T-helper 17 cell (primary cell): Measurements from ENCODE around the gene BCLAF1. TPM values are rescaled to one million over a fixed set of nuclear protein-coding genes. Genes with fewer than 3 reads are reported as not detected.
A peak's percentile ranks its signal among the peaks of the same experiment; 100 is the strongest.
"Not testable (repeated sequence)": the region's sequence is repeated elsewhere in the genome, so short reads cannot be mapped to it uniquely, and the experiment has no call there.

Source experiments
- ATAC-seq: fragments of 150-1000 bp; cut with Tn5 transposase; 2 replicates; pipeline ENCODE4 v1.10.0; 2021; ENCODE audit warnings: mild to moderate bottlenecking, moderate library complexity
- DNase-seq, 3 donors: peaks; one replicate each; pipeline versions ENCODE4 v3.0.0 to v3.0.0-alpha.2; 2020 to 2021
- H3K9me3 ChIP-seq: one replicate; pipeline ENCODE4 v1.7.0; 2013; ENCODE audit warnings: low read length, mild to moderate bottlenecking; ENCODE audit not compliant: control insufficient read depth, poor library complexity, severe bottlenecking
- H3K27ac Mint-ChIP-seq: one replicate; pipeline ENCODE4 v1.8.0; 2022; ENCODE audit warnings: mild to moderate bottlenecking, moderate library complexity, mixed read lengths
- H3K27me3 Mint-ChIP-seq: one replicate; pipeline ENCODE4 v1.8.0; 2022; ENCODE audit warnings: mixed read lengths
- H3K36me3 Mint-ChIP-seq: one replicate; pipeline ENCODE4 v1.8.0; 2022; ENCODE audit warnings: low read depth, mixed read lengths
- H3K4me1 Mint-ChIP-seq: one replicate; pipeline ENCODE4 v1.8.0; 2022; ENCODE audit warnings: mild to moderate bottlenecking, mixed read lengths
- H3K4me3 Mint-ChIP-seq: one replicate; pipeline ENCODE4 v1.8.0; 2022; ENCODE audit warnings: mild to moderate bottlenecking, moderate library complexity, mixed read lengths
- total RNA-seq, 4 donors: library from RNA in 2 of 4; stranded (reverse) in 2 of 4; gene quantifications; one replicate each; pipeline ENCODE4 v1.2.3 and lab custom pipeline; 2022 to 2026

Gene BCLAF1
- total RNA-seq, 2 donors from 2014 or later, result 492 to 543 TPM

GRCh38 chr6:136323431-136324112 is 33.9 kb upstream of the BCLAF1 start:
- H3K9me3 ChIP-seq, result no peaks in the 10 kb centered on the region
- Mint-ChIP-seq H3K27me3 (peaks cover 13% of the 10 kb centered on the region), H3K36me3 (no peaks in the 10 kb centered on the region), H3K4me3 (no peak overlapping the region), H3K4me1 (no peaks in the 10 kb centered on the region), H3K27ac (no peak overlapping the region)
- no peak for ATAC-seq
- no peak for DNase-seq

DNA sequence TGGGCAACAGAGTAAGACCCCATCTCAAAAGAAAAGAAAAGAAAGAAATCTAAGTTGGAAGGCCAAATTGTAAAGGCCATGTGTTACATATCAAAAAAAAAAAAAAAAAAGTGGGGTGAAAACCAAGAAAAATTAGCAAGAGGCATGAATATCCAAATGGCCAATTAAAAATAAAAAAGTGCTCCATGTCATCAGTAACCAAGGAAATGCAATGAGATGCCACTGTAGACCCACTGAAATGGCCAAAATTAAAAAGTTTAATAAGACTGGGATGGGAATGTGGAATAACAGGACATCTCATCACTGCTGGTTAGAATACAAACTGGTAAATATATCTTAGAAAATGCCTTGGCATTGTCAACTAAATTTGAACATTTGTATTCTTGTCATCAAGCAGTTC is 30.1 kb upstream of the BCLAF1 start:
- H3K27me3 Mint-ChIP-seq, result peaks cover 23% of the 10 kb centered on the region
- no peak overlapping the region for H3K4me3 Mint-ChIP-seq
- no peak overlapping the region for H3K27ac Mint-ChIP-seq
- H3K36me3 Mint-ChIP-seq, result no peaks in the 10 kb centered on the region
- H3K4me1 Mint-ChIP-seq, result no peaks in the 10 kb centered on the region
- no peak for ATAC-seq
- DNase-seq, result no peak
- H3K9me3 ChIP-seq, result no peaks in the 10 kb centered on the region

DNA sequence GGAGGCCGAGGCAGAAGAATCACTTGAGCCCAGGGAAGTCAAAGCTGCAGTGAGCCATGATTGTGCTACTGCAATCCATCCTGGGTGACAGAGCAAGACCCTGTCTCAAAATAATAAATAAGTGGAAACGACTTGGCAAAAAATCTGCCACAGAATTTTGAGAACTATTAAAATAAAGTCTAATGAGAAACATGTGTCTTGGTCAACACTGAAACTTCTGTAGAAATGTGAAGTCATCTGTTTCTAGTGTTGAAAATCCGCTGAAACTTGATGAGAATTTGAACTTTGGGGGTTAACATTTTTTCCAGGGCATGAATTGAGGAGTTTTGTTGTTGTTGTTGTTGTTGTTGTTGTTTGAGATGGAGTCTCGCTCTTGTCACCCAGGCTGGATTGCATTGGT is 29.0 kb upstream of the BCLAF1 start:
- H3K9me3 ChIP-seq, result no peaks in the 10 kb centered on the region
- DNase-seq (no peak), ATAC-seq (no peak)
- peaks cover 26% of the 10 kb centered on the region for H3K27me3 Mint-ChIP-seq
- no peaks in the 10 kb centered on the region for H3K36me3 Mint-ChIP-seq
- no peak overlapping the region for H3K4me3 Mint-ChIP-seq
- no peaks in the 10 kb centered on the region for H3K4me1 Mint-ChIP-seq
- no peak overlapping the region for H3K27ac Mint-ChIP-seq

DNA sequence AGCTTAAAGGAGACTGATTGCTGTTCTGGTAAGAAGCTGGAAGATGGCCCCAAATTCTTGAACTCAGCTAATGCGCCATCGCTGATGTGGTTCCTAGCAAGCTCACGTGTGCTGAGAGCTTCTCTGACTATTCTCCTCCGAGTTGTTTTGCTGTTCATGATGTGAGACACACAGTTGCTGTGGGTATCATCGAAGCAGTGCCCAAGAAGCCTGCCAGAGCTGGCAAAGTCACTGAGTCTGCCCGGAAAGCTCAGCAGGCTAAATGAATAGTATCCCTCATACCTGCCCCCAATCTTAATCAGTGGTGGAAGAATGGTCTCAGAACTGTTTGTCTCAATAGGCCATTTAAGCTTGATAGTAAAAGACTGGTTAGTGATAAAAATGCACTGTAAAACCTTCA is 28.3 kb upstream of the BCLAF1 start:
- H3K27me3 Mint-ChIP-seq, result peaks cover 26% of the 10 kb centered on the region
- no peaks in the 10 kb centered on the region for H3K9me3 ChIP-seq

DNA sequence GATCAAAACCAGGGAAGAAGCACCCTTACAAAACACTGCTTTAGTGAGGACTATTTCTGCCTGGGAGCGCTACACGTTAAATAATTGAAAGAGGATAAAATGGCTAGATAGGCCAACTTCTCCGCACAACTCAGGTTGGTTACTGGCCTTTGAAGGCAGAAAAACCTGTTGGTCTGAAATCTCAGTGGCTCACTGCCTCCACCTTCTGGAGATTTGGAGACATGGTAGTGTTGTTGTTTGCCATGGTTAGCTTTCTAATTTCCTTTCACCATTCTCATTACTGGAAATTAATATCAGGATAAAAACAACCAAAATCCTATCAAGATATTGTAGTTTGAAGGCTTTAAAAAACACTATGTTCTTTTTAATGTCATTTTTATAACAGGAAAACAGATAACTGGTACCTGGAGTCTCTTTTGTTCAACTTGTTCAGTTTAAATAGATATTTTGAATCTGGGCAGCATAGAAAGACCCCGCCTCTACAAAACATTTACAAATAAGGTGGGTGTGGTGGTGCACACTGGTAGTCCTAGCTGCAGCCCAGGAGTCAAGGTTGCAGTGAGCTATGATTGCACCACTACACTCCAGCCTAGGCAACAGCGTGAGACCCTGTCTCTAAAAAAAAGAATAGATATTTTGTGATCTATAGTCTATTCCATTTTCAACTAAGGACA is 27.5 kb upstream of the BCLAF1 start:
- H3K4me3 Mint-ChIP-seq, result no peak overlapping the region
- peaks cover 28% of the 10 kb centered on the region for H3K27me3 Mint-ChIP-seq
- H3K27ac Mint-ChIP-seq, result no peak overlapping the region
- no peaks in the 10 kb centered on the region for H3K36me3 Mint-ChIP-seq
- H3K4me1 Mint-ChIP-seq, result no peaks in the 10 kb centered on the region
- H3K9me3 ChIP-seq, result no peaks in the 10 kb centered on the region
- peak in 2 of 3 donors; percentile 31 to 48 for DNase-seq
- ATAC-seq, result peak; percentile 91

More for the DNA sequence above, 28.3 kb upstream of the BCLAF1 start:
- H3K4me3 Mint-ChIP-seq, result no peak overlapping the region
- H3K27ac Mint-ChIP-seq, result no peak overlapping the region
- DNase-seq (no peak), ATAC-seq (no peak)
- H3K36me3 Mint-ChIP-seq, result no peaks in the 10 kb centered on the region
- no peaks in the 10 kb centered on the region for H3K4me1 Mint-ChIP-seq

- no peak overlapping the region for H3K4me3 Mint-ChIP-seq
- peaks cover 30% of the 10 kb centered on the region for H3K27me3 Mint-ChIP-seq
- no peaks in the 10 kb centered on the region for H3K9me3 ChIP-seq
- no peak overlapping the region for H3K27ac Mint-ChIP-seq
- ATAC-seq, result no peak
- no peak for DNase-seq
- H3K4me1 Mint-ChIP-seq, result no peaks in the 10 kb centered on the region
- H3K36me3 Mint-ChIP-seq, result no peaks in the 10 kb centered on the region
These were observed 25.9 kb upstream of the BCLAF1 start for GRCh38 chr6:136315594-136315993.

DNA sequence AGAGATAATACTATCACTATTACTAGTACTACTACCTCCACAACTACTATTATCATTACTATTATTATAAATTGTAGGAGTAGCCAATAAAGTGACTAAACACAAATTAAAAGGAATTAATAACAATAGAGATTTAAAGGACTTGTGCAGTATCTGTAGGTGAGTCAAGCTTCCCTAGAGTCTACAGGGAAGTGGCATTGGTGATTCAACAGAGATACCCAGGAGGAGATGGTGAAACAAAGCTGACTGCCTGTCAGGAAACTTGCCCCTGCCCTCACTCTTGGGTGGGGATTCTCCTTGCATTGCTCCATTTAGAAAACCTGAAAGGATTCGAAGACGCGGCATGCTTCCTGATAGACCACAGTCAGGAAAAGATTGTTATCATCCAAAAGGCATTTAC is 23.3 kb upstream of the BCLAF1 start:
- Mint-ChIP-seq H3K4me3 (no peak overlapping the region), H3K4me1 (peaks cover 1% of the 10 kb centered on the region), H3K27me3 (peaks cover 20% of the 10 kb centered on the region), H3K27ac (no peak overlapping the region), H3K36me3 (no peaks in the 10 kb centered on the region)
- no peak for DNase-seq
- ATAC-seq, result no peak
- H3K9me3 ChIP-seq, result no peaks in the 10 kb centered on the region

DNA sequence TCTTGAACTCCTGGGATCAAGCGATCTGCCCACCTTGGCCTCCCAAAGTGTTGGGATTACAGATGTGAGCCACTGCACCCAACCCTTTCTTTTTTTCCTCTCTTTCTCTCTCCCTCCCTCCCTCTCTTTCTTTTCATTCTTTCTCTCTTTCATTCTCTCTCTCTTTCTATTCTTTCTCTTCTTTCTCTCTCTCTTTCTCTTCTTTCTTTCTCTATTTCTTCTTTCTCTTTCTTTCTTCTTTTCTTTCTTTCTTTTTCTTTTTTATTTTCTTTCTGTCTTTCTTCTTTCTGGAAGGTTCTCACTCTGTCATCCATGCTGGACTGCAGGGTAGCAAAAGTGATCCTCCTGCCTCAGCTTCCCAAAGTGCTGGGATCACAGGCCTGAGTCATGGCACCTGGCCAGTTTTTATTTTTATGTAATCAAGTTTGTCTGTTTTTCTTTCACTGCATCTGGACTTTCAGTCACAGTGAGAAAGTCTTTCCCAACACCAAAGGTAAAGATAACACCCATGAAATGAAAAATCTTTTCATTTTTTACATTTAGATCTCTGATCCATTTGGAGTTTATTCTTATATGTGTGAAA is 20.2 kb upstream of the BCLAF1 start:
- Mint-ChIP-seq H3K36me3 (no peaks in the 10 kb centered on the region), H3K27me3 (peaks cover 17% of the 10 kb centered on the region), H3K4me1 (peaks cover 2% of the 10 kb centered on the region), H3K27ac (no peak overlapping the region), H3K4me3 (no peak overlapping the region)
- DNase-seq, result no peak
- H3K9me3 ChIP-seq, result no peaks in the 10 kb centered on the region
- no peak for ATAC-seq

DNA sequence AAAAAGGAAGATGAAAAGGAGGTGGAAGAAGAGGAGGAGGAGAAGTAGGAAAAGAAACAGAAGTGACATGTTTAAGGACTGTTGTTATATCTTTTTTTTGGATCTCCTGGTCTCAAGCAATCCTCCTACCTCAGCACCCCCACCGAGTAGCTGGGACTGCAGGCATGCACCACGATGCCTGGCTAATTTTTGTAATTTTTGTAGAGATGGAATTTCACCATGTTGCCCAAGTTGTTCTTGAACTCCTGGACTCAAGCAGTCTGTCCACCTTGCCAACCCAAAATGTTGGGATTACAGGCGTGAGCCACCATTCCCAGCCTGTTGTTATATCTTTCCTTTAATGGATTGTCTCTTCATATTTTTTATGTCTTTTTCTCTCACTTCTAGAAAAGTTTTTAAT is 19.5 kb upstream of the BCLAF1 start:
- ATAC-seq (no peak), DNase-seq (no peak)
- H3K4me1 Mint-ChIP-seq, result peaks cover 2% of the 10 kb centered on the region
- peak overlapping the region; percentile 3 for H3K27ac Mint-ChIP-seq
- H3K4me3 Mint-ChIP-seq, result no peak overlapping the region
- peaks cover 12% of the 10 kb centered on the region for H3K27me3 Mint-ChIP-seq
- no peaks in the 10 kb centered on the region for H3K36me3 Mint-ChIP-seq
- no peaks in the 10 kb centered on the region for H3K9me3 ChIP-seq

DNA sequence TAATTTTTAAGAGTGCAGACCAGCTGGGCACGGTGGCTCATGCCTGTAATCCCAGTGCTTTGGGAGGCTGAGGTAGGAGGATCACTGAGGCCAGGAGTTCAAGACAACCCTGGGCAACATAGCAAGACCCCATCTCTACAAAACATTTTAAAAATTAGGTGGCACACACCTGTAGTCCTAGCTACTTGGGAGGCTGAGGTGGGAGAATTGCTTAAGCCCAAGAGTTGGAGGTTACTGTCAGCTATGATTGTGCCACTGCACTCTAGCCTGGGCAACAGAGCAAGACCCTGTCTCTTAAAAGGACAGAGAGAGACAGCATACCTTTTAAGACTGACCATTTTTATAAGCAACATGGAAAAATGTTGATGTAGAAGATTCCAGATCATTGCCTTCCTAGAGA is 18.8 kb upstream of the BCLAF1 start:
- Mint-ChIP-seq H3K27ac (peak overlapping the region; percentile 3), H3K27me3 (peaks cover 12% of the 10 kb centered on the region)
- not testable (repeated sequence) for H3K4me3 Mint-ChIP-seq, H3K4me1 Mint-ChIP-seq, H3K9me3 ChIP-seq, H3K36me3 Mint-ChIP-seq, DNase-seq, ATAC-seq

GRCh38 chr6:136307351-136307750 is 17.7 kb upstream of the BCLAF1 start:
- no peak overlapping the region for H3K27ac Mint-ChIP-seq
- ATAC-seq (no peak), DNase-seq (no peak)
- H3K9me3 ChIP-seq, result no peaks in the 10 kb centered on the region
- H3K36me3 Mint-ChIP-seq, result no peaks in the 10 kb centered on the region
- H3K4me3 Mint-ChIP-seq, result no peak overlapping the region
- peaks cover 7% of the 10 kb centered on the region for H3K27me3 Mint-ChIP-seq
- peaks cover 2% of the 10 kb centered on the region for H3K4me1 Mint-ChIP-seq

GRCh38 chr6:136306466-136306865 is 16.8 kb upstream of the BCLAF1 start:
- Mint-ChIP-seq H3K4me1 (peaks cover 2% of the 10 kb centered on the region), H3K27me3 (no peaks in the 10 kb centered on the region), H3K36me3 (no peaks in the 10 kb centered on the region), H3K4me3 (no peak overlapping the region), H3K27ac (no peak overlapping the region)
- H3K9me3 ChIP-seq, result no peaks in the 10 kb centered on the region
- ATAC-seq (no peak), DNase-seq (no peak)

GRCh38 chr6:136304410-136304809 is 14.8 kb upstream of the BCLAF1 start:
- Mint-ChIP-seq H3K4me1 (peaks cover 2% of the 10 kb centered on the region), H3K36me3 (no peaks in the 10 kb centered on the region), H3K4me3 (no peak overlapping the region), H3K27ac (no peak overlapping the region), H3K27me3 (no peaks in the 10 kb centered on the region)
- ATAC-seq, result no peak
- H3K9me3 ChIP-seq, result no peaks in the 10 kb centered on the region
- DNase-seq, result no peak

DNA sequence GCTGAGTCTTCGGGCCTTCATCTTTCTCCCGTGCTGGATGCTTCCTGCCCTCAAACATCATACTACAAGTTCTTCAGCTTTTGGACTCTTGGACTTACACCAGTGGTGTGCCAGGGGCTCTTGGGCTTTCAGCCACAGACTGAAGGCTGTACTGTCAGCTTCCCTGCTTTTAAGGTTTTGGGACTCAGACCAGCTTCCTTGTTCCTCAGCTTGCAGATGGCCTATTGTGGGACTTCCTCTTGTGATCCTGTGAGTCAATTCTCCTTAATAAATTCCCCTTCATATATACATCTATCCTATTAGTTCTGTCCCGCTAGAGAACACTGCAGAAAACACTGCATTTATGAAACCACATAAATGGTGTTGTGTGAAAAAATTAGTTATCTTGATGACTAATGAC is 13.9 kb upstream of the BCLAF1 start:
- H3K4me1 Mint-ChIP-seq, result peaks cover 2% of the 10 kb centered on the region
- H3K36me3 Mint-ChIP-seq, result no peaks in the 10 kb centered on the region
- DNase-seq, result no peak
- ATAC-seq, result no peak
- no peak overlapping the region for H3K4me3 Mint-ChIP-seq
- H3K27me3 Mint-ChIP-seq, result no peaks in the 10 kb centered on the region
- H3K9me3 ChIP-seq, result no peaks in the 10 kb centered on the region
- H3K27ac Mint-ChIP-seq, result no peak overlapping the region
